Measurements from ENCODE around the gene NCAPG.

GRCh38 chr4:17884511-17884910 is 73.7 kb downstream of the NCAPG start:
- TF ChIP-seq EZH2 (IDR thresholded peaks at IDR 0.05), result no peak
- no peak for TF ChIP-seq POLR2AphosphoS5 (IDR thresholded peaks at IDR 0.05; ENCODE audit: borderline replicate concordance, low read depth, low read length)

Data from SK-N-MC (cell line).